Measurements from ENCODE around the gene TRIM43B.
"Not testable (repeated sequence)": the region's sequence is repeated elsewhere in the genome, so short reads cannot be mapped to it uniquely, and the experiment has no call there.

Gene TRIM43B

DNA sequence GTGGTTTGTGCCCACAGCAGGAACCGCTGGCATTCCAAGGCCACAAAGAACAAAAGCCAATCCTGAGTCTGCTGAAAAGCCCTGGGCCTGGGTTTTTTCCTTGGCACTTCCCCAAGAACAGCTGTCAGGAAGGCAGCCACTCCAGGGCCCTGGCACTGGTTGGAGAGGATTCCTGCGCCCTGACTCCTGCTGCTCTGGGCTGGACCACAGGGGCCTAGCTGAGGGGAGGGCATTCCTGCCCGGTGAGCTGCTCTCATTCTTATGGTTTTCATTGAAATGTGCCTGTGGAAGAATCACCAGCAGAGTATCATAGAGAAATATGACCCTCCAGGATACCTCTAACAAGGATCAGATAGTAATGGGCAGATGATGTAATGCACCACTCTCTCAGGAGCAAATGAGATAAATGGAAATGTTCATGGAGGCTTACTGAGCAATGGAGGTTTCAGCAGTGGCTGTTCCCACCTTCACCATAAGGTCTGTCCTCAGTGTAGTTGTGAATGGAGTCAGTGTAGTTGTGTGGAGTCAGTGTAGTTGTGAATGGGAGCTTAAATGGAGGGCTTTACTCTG, 50.0 kb downstream of the TRIM43B start:
- in situ Hi-C loops (cut with MboI; ENCODE audit: low sequenced_read_pairs): not testable (repeated sequence)

DNA sequence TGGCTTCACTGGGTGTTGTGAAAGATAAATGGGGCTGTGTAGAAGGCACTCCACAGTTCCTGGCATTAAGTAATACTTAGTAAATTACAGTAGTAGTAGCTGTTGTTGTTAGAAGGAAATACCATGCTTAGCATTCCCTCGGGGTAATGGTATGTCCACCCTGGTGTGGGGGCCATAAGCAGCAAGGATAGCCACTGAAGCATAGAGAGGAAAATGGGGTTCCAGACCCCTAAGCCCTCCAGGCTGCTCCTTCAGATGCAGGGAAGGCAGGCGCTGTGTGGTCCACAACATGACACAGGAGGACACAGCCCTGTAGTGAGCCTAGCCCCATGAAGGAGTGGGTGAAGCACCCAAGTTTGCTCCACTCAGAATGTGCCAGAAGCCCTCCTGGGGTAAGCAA, 50.6 kb downstream of the TRIM43B start:
- in situ Hi-C loops (cut with MboI; ENCODE audit: low sequenced_read_pairs): not testable (repeated sequence)

DNA sequence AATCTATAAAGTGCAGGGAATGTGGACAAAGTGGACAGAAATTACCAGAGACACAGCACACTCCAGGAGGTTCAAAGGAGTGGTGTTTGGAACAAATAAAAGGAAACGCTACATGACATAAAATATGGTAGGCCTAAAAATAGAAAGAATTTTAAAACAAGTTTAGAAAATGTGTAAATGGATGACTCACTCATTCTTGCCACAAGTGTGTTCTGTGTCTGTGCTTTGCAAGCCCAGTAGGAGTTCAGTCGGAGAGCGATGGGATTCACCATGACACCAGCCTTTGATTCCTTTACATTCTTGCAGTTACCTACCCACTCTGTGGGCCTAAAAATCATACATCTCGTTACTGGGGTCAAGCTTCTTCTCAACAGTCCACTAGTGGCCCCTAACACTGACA, 51.2 kb downstream of the TRIM43B start:
- in situ Hi-C loops (cut with MboI; ENCODE audit: low sequenced_read_pairs): not testable (repeated sequence)

DNA sequence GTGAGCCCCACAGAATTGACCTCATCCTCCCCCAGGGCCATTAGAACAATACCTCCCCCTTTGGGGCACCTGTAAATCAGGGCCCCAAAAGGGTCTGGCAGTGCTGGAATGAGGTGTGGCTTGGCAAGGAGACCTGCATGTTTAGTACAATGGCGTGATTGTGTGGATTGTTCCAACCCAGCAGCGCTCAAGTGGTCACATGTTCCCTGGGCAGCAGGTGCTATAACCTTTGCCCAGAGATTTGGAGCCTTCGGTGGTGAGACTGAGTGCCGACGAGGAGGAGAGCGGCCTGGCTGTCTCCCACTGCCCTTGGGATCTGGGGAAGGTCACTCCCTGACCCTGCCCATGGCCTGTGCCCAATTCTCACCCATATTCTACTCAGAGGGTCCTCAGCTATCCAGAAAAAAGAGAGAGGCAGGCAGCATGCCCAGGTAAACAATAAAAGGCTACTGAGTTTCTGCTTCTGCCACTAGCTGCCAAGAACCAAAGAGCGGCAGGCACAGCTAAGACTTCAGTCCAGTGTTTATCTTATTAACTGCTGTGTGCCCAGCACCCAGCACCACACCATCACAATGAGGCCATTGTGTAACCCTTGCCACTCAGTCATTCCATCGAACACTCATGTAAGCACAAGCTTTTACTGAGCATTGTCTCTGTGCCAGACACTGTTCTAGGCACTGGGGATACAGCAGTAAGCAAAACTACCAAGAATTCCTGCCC, 54.6 kb downstream of the TRIM43B start:
- in situ Hi-C loops (cut with MboI; ENCODE audit: low sequenced_read_pairs): not testable (repeated sequence)

DNA sequence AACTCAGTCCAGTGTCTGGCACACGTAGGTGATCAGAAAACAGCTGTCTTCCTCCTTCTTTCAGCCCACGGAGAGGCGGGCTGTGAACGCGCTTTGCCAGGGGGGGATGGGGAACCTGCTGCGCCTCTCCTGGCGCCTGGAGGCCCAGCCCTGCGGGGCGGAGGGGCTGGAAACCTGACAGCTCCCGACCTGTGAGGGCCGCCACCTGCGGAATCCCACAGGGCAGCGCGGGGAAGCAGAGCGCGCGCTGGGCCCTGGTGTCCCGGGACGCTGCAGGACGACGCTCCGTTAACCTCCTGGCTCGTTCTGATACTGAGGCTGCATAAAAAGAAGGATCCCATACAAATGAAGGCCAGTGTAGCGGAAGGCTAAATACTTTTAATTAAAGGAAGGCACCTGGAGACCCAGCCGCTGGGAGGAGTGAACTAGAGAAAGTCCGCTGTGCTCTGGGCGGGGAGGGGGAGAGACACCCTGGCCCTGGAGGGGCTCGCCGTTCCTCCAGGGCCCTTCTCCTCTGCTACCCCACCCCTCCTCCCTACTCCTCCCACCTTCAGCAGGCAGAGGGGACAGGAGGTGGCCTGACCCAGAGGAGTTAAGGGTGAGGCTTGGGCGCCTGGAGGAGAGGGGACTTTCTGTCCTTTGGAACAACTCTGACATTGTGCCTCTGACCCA, 57.2 kb downstream of the TRIM43B start:
- in situ Hi-C loops (cut with MboI; ENCODE audit: low sequenced_read_pairs): not testable (repeated sequence)
